IMR-90 (cell line): ENCODE data around the gene IKZF3. TPM values are rescaled to one million over a fixed set of nuclear protein-coding genes. Genes with fewer than 3 reads are reported as not detected.

ENCODE experiments used
- BHLHE40 ChIP-seq: fragments of 150-350 bp; IDR thresholded peaks from 2 replicates; pipeline ENCODE4 v1.6.1; 2016; ENCODE audit warnings: mild to moderate bottlenecking, low read depth, low read length
- CEBPB ChIP-seq: IDR thresholded peaks from 2 replicates; pipeline ENCODE4 v1.6.1; 2012; ENCODE audit warnings: low read depth, low read length, improper control_type of control experiment
- CHD1 ChIP-seq: IDR thresholded peaks from 2 replicates; pipeline ENCODE4 v1.6.1; 2012; ENCODE audit warnings: low read depth, low read length, improper control_type of control experiment
- FOS ChIP-seq: fragments of 150-350 bp; IDR thresholded peaks from 2 replicates; pipeline ENCODE4 v1.6.1; 2016; ENCODE audit warnings: low read depth, low read length
- MAFK ChIP-seq: IDR thresholded peaks from 2 replicates; pipeline ENCODE4 v1.6.1; 2012; ENCODE audit warnings: low read depth, low read length, improper control_type of control experiment
- RCOR1 ChIP-seq: IDR thresholded peaks from 2 replicates; pipeline ENCODE4 v1.6.1; 2012; ENCODE audit warnings: mild to moderate bottlenecking, low read length, improper control_type of control experiment; ENCODE audit not compliant: insufficient replicate concordance
- SMC3 ChIP-seq: fragments of 150-350 bp; IDR thresholded peaks from 2 replicates; pipeline ENCODE4 v1.6.1; 2016; ENCODE audit warnings: low read depth, mild to moderate bottlenecking, antibody characterized with exemption, low read length, moderate library complexity
- polyA plus RNA-seq, 3 experiments: library from polyadenylated mRNA; depleted of rRNA; stranded (reverse); fragments of >200 nt; gene quantifications; 2 replicates each; pipeline ENCODE4 v1.2.3, GENCODE V29; 2012; ENCODE audit warnings: low replicate concordance in 1 of 3
- total RNA-seq: library from RNA; depleted of rRNA; stranded (reverse); fragments of >200 nt; gene quantifications from 2 replicates; pipeline ENCODE4 v1.2.3, GENCODE V29; 2012

IKZF3 gene
- total and polyA plus RNA-seq, 2 of the 4 experiments (the other 2 are of a cell fraction) = not detected

DNA sequence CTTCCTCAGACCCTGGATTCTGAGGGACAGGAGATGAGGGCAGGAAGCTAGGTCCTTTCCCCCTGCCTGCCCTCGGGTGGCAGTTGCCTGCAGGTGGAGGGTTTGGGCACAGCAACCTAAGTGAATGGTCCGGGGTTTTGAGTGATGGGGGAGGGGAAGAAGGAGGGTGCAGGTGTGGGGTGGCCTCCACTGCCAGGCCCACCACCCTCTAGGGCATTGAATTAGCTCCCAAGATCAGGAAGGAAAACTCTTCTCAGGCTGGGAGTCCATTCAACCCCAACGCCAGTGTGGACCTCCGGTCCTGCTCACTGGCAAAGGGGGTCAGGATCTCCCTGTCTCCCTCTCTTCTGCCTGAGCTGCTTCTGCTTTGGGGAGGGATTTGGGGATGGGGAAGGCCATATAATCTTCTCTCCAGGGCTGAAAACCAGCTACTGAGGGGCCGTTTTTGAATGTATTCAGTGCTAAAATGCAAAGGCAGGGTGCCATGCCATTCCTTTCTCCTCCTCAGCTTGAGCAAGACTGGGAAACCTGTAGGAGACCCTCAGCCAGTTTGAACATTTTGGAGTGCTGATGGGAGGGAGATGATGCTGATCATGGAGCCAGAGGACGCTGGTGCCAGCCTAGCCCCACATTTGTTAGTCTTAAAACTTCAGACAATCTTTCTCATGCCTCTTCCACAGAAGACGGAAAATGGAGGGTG is 107.6 kb downstream of the IKZF3 start (continued):
- TF ChIP-seq FOS = no peak
- TF ChIP-seq SMC3 = no peak
- TF ChIP-seq CEBPB = no peak
- no peak for TF ChIP-seq BHLHE40
- TF ChIP-seq CHD1 = no peak
- TF ChIP-seq RCOR1 = no peak
- TF ChIP-seq MAFK = no peak
